ENCODE results near the gene B3GNT9. TPM values are rescaled to one million over a fixed set of nuclear protein-coding genes. Genes with fewer than 3 reads are reported as not detected.
A peak's percentile ranks its signal among the peaks of the same experiment; 100 is the strongest.

The B3GNT9 gene
- total RNA-seq, 2 experiments from 2014 or later, result 5.1 to 5.6 TPM

- peak; percentile 93 for DNase-seq
- Mint-ChIP-seq H3K36me3 (peaks cover 24% of the 10 kb centered on the region), H3K27ac (peak within 1 kb of the TSS; percentile 86), H3K4me1 (ENCODE audit: low read depth) (peaks cover 39% of the 10 kb centered on the region), H3K9me3 (no peaks in the 10 kb centered on the region), H3K27me3 (no peaks in the 10 kb centered on the region), H3K4me3 (peak within 1 kb of the TSS; percentile 91)
- CTCF ChIA-PET, result interaction anchor here (0.9 to 2.0 kb wide), 7 partner anchors 32 to 238 kb away, joined by 3 to 8 read pairs (median 4); partner anchors contain the start of genes CES3 and TMEM208
- POLR2A ChIA-PET, result interaction anchor here (0.7 to 1.5 kb wide), 4 partner anchors 17 to 55 kb away, joined by 3 to 5 read pairs (median 4); partner anchors contain the start of genes FBXL8, FHOD1 and TRADD
- intact Hi-C loops (cut with micrococcal nuclease), result loop anchor here (1.0 kb wide), 2 partner anchors 9 to 35 kb away; partner anchors contain the start of genes MATCAP1 and TMEM208
Measured at GRCh38 chr16:67191995-67192681, 41.3 kb upstream of the B3GNT9 start, which contains the start of gene E2F4. Gene E2F4, plus strand, starts transcription at chr16:67192155. Its CDS starts 73 bp downstream, at chr16:67192228.

- H3K9me3 Mint-ChIP-seq, result no peaks in the 10 kb centered on the region
- H3K27ac Mint-ChIP-seq, result peak overlapping the region; percentile 86
- H3K4me1 Mint-ChIP-seq (ENCODE audit: low read depth), result peaks cover 35% of the 10 kb centered on the region
- intact Hi-C loops (cut with micrococcal nuclease), result no loop called here
- ChIA-PET CTCF (interaction anchor here (1.4 kb wide), 1 partner anchor 31 kb away, joined by 4 read pairs; no protein-coding TSS in a partner anchor), POLR2A (interaction anchor here (1.3 kb wide), 1 partner anchor 53 kb away, joined by 4 read pairs; no protein-coding TSS in a partner anchor)
- no peak for DNase-seq
- no peaks in the 10 kb centered on the region for H3K27me3 Mint-ChIP-seq
- H3K4me3 Mint-ChIP-seq, result peak overlapping the region; percentile 91
- peaks cover 20% of the 10 kb centered on the region for H3K36me3 Mint-ChIP-seq
Measured at GRCh38 chr16:67191411-67191994, 40.7 kb upstream of the B3GNT9 start.

- DNase-seq, result no peak
- H3K4me1 Mint-ChIP-seq (ENCODE audit: low read depth), result peaks cover 30% of the 10 kb centered on the region
- ChIA-PET POLR2A (no interaction called here), CTCF (interaction anchor here (0.6 to 1.1 kb wide), 2 partner anchors 15 to 28 kb away, joined by 3 to 5 read pairs; no protein-coding TSS in a partner anchor)
- H3K36me3 Mint-ChIP-seq, result peaks cover 13% of the 10 kb centered on the region
- H3K4me3 Mint-ChIP-seq, result peak overlapping the region; percentile 91
- intact Hi-C loops (cut with micrococcal nuclease), result no loop called here
- H3K27ac Mint-ChIP-seq, result no peak overlapping the region
- no peaks in the 10 kb centered on the region for H3K27me3 Mint-ChIP-seq
- H3K9me3 Mint-ChIP-seq, result no peaks in the 10 kb centered on the region
Measured at GRCh38 chr16:67190448-67191399, 39.9 kb upstream of the B3GNT9 start.

GRCh38 chr16:67190041-67190440 is 39.2 kb upstream of the B3GNT9 start, which contains the start of gene EXOC3L1:
Gene EXOC3L1, minus strand, starts transcription at chr16:67190136. Its CDS starts 460 bp downstream, at chr16:67189676.
- POLR2A ChIA-PET, result no interaction called here
- Mint-ChIP-seq H3K9me3 (no peaks in the 10 kb centered on the region), H3K36me3 (peaks cover 10% of the 10 kb centered on the region), H3K4me3 (no peak within 1 kb of the TSS), H3K27ac (no peak within 1 kb of the TSS), H3K4me1 (ENCODE audit: low read depth) (peaks cover 37% of the 10 kb centered on the region), H3K27me3 (peaks cover 7% of the 10 kb centered on the region)
- intact Hi-C loops (cut with micrococcal nuclease), result no loop called here
- DNase-seq, result no peak
- CTCF ChIA-PET, result interaction anchor here (1.1 to 1.4 kb wide), 4 partner anchors 27 to 237 kb away, joined by 3 to 5 read pairs (median 4); no protein-coding TSS in a partner anchor

- CTCF ChIA-PET, result interaction anchor here (1.3 to 1.8 kb wide), 3 partner anchors 9 to 236 kb away, joined by 5 to 8 read pairs (median 5); no protein-coding TSS in a partner anchor
- POLR2A ChIA-PET, result no interaction called here
- Mint-ChIP-seq H3K27ac (no peak overlapping the region), H3K27me3 (peaks cover 8% of the 10 kb centered on the region), H3K9me3 (no peaks in the 10 kb centered on the region), H3K4me1 (ENCODE audit: low read depth) (peaks cover 35% of the 10 kb centered on the region), H3K36me3 (peaks cover 5% of the 10 kb centered on the region), H3K4me3 (no peak overlapping the region)
- intact Hi-C loops (cut with micrococcal nuclease), result no loop called here
- no peak for DNase-seq
Measured at GRCh38 chr16:67188798-67189197, 38.0 kb upstream of the B3GNT9 start.

GRCh38 chr16:67188323-67188722 is 37.5 kb upstream of the B3GNT9 start:
- ChIA-PET POLR2A (no interaction called here), CTCF (interaction anchor here (1.8 kb wide), 1 partner anchor 10 kb away, joined by 8 read pairs; no protein-coding TSS in a partner anchor)
- no peak overlapping the region for H3K4me3 Mint-ChIP-seq
- H3K36me3 Mint-ChIP-seq, result peaks cover 4% of the 10 kb centered on the region
- intact Hi-C loops (cut with micrococcal nuclease), result no loop called here
- H3K4me1 Mint-ChIP-seq (ENCODE audit: low read depth), result peaks cover 30% of the 10 kb centered on the region
- no peaks in the 10 kb centered on the region for H3K9me3 Mint-ChIP-seq
- H3K27me3 Mint-ChIP-seq, result peaks cover 8% of the 10 kb centered on the region
- peak overlapping the region; percentile 43 for H3K27ac Mint-ChIP-seq
- DNase-seq, result no peak

GRCh38 chr16:67187175-67187890 is 36.5 kb upstream of the B3GNT9 start:
- DNase-seq, result no peak
- Mint-ChIP-seq H3K36me3 (no peaks in the 10 kb centered on the region), H3K27ac (no peak overlapping the region), H3K9me3 (no peaks in the 10 kb centered on the region), H3K4me3 (no peak overlapping the region), H3K27me3 (peaks cover 8% of the 10 kb centered on the region), H3K4me1 (ENCODE audit: low read depth) (peaks cover 22% of the 10 kb centered on the region)
- intact Hi-C loops (cut with micrococcal nuclease), result no loop called here
- ChIA-PET CTCF (no interaction called here), POLR2A (no interaction called here)

- H3K9me3 Mint-ChIP-seq, result no peaks in the 10 kb centered on the region
- DNase-seq, result no peak
- ChIA-PET CTCF (interaction anchor here (1.9 to 2.7 kb wide), 2 partner anchors 15 to 226 kb away, joined by 6 to 14 read pairs; partner anchors contain the start of genes CES3 and NOL3), POLR2A (no interaction called here)
- intact Hi-C loops (cut with micrococcal nuclease), result no loop called here
- no peaks in the 10 kb centered on the region for H3K36me3 Mint-ChIP-seq
- H3K27ac Mint-ChIP-seq, result no peak overlapping the region
- peaks cover 8% of the 10 kb centered on the region for H3K27me3 Mint-ChIP-seq
- no peak overlapping the region for H3K4me3 Mint-ChIP-seq
- H3K4me1 Mint-ChIP-seq (ENCODE audit: low read depth), result peaks cover 17% of the 10 kb centered on the region
Measured at GRCh38 chr16:67186550-67186950, 35.8 kb upstream of the B3GNT9 start.

- Mint-ChIP-seq H3K27me3 (peaks cover 8% of the 10 kb centered on the region), H3K4me1 (ENCODE audit: low read depth) (peaks cover 12% of the 10 kb centered on the region), H3K4me3 (no peak overlapping the region), H3K36me3 (no peaks in the 10 kb centered on the region), H3K27ac (no peak overlapping the region), H3K9me3 (no peaks in the 10 kb centered on the region)
- intact Hi-C loops (cut with micrococcal nuclease), result loop anchor here (1.0 kb wide), 2 partner anchors 167 to 208 kb away; no protein-coding TSS in a partner anchor
- ChIA-PET POLR2A (interaction anchor here (1.0 to 1.5 kb wide), 2 partner anchors 11 to 41 kb away, joined by 4 read pairs; partner anchors contain the start of gene TMEM208), CTCF (interaction anchor here (0.6 to 4.0 kb wide), 34 partner anchors 9 to 236 kb away, joined by 3 to 57 read pairs (median 6); partner anchors contain the start of genes B3GNT9, CES3, FBXL8 and NOL3)
- no peak for DNase-seq
Measured at GRCh38 chr16:67185651-67186134, 34.9 kb upstream of the B3GNT9 start.

GRCh38 chr16:67184995-67185650 is 34.3 kb upstream of the B3GNT9 start:
- Mint-ChIP-seq H3K4me1 (ENCODE audit: low read depth) (peaks cover 12% of the 10 kb centered on the region), H3K9me3 (no peaks in the 10 kb centered on the region), H3K4me3 (peak overlapping the region; percentile 72), H3K27me3 (peaks cover 8% of the 10 kb centered on the region), H3K36me3 (no peaks in the 10 kb centered on the region), H3K27ac (peak overlapping the region; percentile 34)
- intact Hi-C loops (cut with micrococcal nuclease), result loop anchor here (1.0 kb wide), 2 partner anchors 167 to 208 kb away; no protein-coding TSS in a partner anchor
- ChIA-PET CTCF (interaction anchor here (0.6 to 4.0 kb wide), 41 partner anchors 8 to 242 kb away, joined by 3 to 57 read pairs (median 4); partner anchors contain the start of genes B3GNT9, CES3, FBXL8 and NOL3), POLR2A (interaction anchor here (1.0 to 1.5 kb wide), 2 partner anchors 11 to 41 kb away, joined by 4 read pairs; partner anchors contain the start of gene TMEM208)
- peak; percentile 91 for DNase-seq

Measured in activated CD4-positive, alpha-beta memory T cell treated with anti-CD3 and anti-CD28 coated beads for 36 hours (primary cell).